GM18907 (cell line): ENCODE measurements around the gene ADPRH.
A peak's percentile ranks its signal among the peaks of the same experiment; 100 is the strongest.

Experiments used
- ATAC-seq: cut with Tn5 transposase; IDR thresholded peaks from one replicate; pipeline ENCODE4 v1.9.1; 2021; ENCODE audit warnings: mild to moderate bottlenecking, moderate library complexity; ENCODE audit not compliant: unreplicated experiment

ADPRH gene

DNA sequence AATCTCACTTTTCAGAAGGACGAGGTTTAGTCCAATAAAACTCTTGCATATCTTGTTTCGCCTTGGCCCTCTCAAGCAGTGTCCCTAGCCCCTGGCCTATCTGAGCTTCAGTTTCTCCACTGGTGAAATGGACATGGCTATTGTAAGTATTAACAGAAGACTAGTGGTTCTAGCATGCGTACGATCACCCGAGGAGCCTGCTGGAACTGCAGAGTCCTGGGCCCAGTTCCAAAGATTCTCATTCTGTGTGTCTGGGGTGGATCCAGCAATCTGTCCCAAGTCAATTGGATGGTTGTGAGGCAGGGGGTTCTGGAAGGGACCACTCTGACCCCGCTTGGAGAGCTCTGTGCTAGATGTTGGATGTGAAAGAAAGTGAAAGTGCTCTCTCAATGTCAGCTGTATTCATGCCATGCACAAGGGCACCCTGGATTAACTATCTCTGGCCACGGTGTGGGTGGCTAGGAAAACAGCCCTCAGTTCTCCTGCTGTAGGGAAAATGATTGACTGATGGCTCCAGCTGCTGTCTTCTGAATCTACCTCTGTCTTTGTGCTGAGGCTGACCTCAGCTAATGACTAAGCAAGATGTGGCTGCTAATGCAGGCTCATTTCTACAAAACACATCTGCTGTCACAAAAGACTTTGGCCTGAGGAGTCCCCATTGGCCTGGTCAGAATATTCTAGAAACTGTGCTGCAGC, 16.5 kb downstream of the ADPRH start:
- no peak for ATAC-seq

DNA sequence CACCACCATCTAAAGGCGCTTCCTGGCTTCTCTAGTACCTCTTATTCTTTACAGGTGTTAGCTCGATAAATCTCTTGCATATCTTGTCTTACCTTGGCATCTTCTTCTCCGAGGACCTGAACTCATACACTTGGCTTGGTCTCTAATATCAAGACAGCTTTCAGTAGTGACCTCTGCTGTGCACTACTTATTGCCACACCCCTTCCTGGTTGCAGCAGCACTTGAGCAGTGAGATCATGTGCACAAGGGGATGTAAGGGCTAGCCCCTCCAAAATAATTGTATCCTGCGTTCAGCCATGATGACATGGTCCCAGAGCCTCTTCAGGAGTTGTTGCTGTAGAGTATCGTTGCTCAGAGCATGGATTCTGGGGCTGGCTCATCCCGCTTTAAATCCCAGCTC, 17.1 kb downstream of the ADPRH start:
- no peak for ATAC-seq

DNA sequence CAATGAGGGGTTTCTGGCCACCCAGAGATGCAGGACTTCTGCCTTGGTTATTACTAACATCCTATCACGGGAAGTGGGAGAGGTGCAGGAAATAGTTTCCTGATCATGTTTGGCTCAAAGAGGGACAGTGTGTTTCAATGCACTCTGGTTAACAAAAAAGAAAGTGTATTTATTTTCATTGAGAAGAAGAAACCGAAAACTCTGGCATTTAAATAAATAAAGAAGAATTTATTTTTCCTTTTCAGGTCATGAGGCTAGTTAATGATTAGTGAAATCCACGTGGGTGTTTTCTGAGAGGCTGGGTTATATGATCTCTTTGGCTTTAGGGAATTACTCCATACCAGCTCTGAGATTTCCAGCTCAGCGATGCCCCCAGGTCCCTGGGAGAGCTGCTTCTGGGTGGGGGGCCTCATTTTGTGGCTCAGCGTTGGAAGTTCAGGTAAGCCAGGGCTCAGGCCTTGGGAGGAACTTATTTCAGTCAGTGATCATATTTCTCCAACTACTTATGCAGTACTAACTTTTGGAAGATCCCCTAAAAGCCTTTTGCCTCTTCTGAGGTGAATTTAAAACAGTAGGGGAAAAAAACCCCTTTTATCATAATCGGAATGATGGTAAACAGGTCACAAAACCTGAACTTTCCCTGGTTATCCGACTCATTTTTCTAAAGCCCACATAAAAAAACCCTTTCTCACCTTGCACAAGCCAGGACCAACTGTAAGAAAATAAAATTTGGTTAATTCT, 18.4 kb downstream of the ADPRH start, which contains the start of gene PLA1A:
Gene PLA1A, plus strand, starts transcription at position 338 of the 741 bp plus-strand sequence. Its CDS starts 29 bp downstream, at position 367.
- ATAC-seq, result peak; percentile 16

DNA sequence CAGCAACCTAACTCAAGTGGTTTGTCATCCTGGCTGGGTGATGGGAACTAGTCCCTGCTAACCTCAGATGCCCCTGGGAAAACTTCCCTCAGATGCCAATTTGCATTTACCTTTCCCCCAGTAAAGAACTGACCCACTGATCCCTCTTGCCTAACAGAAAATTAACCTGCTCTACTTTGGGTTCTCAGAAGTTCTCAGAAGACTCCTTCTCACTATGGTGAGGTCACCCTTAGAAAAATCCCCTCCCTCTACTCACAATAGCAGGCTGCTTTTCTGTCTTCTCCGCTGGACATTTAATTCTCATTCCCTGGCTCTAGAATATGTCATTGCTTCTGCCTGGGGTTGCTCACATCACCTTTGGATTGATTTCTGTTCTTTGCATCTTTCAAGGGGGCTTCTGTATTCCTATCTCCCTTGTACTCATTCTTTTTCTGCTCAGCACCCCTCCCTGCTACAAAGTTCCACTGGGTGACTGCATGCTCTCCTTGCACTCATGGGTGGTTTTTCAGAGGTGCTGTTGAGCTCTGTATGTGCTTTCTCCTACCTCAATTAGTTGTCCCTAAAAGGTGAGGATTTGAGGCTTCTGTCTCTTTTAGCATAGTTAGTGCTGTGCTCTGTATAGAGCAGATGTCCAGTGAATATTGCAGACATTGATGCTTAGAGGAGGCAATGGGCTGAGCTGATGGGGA, 19.3 kb downstream of the ADPRH start:
- peak; percentile 66 for ATAC-seq

DNA sequence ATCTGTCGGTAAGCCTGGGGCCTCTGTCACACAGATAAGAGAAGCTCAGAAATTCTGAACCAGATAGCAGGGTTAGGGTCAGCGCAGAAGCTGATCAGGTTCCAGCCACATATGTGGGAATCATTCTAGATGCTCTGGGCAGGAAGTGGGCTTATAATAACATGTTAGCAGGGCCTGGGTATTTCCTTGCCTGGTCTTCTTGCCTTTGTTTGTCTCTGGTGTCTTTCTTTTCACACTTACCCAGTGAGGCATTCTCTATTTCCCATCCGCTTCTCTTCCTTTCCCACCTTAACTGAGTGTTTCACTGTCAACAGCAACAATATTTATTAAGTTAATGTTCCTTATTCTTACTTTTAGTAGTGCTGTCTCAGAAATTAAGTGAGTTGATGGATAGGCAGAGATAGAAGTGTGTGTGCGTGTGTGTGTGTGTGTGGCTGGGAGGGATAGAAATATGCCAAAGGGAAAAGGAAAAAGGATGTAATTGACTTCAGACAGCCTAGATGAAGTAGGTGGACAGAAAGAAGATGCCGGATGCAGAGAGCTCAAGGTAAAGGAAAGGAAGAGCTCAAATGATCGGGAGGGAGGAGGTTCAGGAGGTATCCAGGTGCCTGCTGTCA, 20.4 kb downstream of the ADPRH start:
- no peak for ATAC-seq

DNA sequence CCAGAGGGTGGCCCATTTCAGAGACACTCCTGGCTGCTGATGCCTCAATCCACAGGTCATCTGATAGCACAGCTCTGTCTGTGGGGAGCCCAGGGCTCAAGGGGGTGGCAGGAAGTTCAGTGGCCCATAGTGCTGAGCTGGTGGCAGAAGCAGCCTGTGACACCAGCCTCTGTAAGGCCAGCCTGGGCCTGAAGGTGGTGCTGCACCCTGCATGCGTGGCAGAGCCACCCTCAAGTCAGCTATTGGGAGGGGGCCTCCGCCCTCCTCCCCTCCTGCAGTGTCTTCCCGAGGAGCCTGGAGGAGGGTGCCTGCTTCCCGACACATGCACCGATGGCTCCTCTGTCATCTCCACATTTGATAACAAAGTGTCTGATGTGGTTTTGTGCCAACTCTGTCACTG, 21.4 kb downstream of the ADPRH start:
- ATAC-seq, result peak; percentile 62

DNA sequence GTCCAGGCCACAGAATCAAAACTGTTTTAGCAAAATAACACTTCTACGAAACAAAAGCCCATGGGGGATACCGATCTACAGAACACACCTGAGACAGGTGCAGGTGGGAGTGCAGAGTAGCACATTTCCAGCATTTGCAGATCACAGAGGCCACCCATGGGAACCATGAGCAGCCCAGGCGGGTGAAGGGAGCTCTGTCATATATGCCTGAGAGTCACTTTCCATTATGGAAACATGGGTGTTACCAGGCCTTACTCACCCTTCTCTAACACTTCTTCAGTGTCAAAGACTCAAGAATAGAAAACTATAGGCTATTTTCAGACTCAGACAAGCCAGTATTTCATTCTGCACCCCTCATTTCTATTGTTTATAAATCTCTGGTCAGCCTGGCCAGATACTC, 21.9 kb downstream of the ADPRH start:
- peak; percentile 12 for ATAC-seq

DNA sequence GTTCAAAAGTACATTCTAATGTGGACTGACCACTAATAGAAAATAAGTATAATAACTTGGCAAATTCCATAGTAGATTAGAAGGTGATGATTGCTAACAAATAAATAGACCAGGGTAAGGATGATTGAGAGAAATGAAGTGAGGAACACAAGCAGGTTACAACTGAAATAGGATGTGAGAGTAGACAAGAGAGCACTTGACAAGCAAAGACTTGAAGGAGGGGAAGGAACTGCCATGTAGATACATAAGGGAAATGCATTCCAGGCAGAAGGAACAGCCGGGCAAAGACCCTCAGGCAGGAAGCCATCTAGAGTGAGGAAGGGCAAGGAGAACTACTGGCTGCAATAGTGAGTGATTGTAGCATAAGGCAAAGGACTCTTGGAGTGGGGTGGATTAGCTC, 23.4 kb downstream of the ADPRH start:
- no peak for ATAC-seq

DNA sequence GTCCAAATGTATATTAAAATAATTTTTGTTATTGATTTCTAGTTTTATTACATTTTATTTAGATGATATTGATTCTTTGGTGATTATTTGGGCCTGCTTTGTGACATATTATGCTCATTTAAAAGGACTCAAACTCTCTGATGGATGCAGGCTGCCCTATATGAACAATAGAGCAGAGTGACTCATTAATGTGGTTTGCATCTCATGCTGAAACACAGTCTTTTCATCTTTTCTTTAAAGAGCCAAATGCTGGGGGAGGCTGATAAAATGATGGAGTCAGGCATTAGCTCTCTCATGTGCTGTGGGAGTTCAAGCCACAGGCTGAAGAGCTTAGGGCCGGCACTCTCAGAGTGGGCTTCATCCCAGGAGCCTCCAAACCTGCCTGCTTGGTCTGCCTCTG, 25.6 kb downstream of the ADPRH start:
- no peak for ATAC-seq

DNA sequence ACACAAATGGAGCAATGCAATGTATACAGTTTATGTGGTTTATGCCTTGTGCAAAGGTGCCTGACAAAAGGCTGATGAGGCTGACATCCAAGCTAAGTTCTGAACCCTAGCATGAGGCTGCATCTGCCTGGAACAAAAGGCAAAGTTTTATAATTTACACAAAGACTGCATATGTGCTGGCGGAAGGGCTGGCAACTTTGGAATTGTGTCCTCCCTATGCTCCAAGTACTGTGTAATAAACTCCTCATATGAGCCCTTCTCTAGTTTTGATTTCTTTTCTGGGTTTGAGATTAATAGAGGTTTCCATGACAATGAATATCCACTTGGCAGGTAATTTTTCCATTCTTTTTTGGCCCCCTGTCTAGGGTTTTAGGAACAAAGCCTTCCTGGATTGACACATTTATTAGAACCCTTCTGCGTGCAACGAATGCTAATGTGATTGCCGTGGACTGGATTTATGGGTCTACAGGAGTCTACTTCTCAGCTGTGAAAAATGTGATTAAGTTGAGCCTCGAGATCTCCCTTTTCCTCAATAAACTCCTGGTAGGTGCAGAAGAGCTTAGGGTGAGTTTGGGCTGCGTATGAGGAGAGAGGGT, 29.2 kb downstream of the ADPRH start:
- no peak for ATAC-seq

DNA sequence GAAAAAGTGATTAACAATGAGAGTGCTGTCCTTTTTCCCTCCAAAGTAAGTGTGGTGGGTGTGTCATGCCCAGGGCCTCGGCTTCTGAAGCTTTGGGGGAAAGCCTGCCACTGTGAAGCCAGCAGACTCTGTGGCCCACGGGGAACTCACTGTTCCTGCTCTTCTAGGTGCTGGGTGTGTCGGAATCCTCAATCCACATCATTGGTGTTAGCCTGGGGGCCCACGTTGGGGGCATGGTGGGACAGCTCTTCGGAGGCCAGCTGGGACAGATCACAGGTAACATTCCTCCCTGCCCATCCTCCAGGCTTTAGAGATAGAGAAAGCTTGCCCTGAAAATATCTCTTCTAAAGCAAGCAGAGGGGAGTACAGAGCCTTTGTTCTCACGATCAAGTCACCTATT, 30.0 kb downstream of the ADPRH start:
- no peak for ATAC-seq

DNA sequence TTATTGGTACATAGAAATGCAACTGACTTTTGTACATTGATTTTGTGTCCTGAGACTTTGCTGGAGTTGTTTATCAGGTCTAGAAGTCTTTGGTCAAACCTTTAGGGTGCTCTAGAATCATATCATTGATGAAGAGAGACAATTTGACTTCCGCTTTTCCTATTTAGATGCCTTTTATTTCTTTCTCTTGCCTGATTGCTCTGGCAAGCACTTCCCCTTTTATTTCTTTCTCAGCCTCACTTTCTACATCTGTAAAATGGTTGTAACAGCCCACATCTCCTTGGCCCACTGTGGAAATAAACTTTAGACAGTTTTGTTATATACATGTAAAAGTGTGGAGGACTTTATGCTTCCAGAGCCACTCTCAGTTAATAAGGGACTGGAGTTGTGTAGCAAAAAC, 32.4 kb downstream of the ADPRH start:
- ATAC-seq, result no peak

DNA sequence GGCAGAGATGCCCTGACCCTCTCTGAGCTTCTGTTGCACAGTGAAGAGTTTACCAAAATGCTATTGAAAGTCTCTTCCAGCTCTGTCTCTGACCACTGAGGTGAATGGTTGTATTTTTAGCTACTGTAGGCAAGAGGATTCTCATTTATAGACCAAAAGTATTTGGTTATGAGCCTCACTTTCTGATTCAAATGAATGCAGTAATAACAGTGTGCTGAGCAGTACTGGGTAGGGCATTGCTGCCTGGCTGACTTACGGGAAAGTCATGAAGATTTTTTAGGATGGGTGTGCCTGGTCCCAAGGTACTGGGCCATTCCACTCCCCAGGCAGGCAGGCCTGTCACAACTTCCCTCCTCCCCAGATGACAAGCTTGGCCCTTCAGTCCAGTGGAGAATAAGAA, 33.9 kb downstream of the ADPRH start:
- ATAC-seq, result no peak

DNA sequence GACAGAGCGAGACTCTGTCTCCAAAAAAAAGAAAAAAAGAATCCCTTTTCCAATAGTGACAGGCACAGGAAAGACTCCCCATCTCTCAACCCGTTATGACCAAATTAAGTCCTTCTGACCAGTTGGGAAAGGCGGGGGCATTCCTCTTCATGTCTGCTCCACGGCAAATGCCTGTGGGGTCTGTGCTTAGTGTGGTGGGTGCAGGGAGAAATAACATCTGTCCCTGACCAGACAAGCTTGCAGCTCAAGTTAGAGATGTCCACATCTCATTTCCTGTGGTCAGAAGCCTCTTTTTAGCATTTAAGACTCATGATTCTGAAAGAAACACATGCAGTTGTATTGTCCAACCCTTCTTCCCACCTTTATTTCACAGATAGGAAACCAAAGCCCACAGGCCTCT, 34.6 kb downstream of the ADPRH start:
- no peak for ATAC-seq

DNA sequence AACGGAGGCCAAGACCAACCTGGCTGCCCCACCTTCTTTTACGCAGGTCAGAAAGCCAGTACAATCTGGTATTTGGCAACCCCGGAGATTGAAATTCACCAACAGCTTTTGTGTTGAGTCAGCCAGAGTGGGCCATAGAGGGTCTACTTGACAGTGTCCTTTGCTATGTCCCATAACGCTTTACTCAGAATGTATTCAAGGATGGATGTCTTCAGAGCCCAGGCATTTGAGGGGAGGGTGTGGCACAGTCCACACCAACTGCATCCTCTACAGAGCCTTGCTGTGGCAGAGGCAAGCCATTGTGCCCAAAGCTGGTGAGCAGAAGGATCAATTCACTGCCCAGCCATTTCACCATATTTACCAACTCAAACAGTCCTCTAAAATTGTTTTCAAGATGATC, 36.8 kb downstream of the ADPRH start:
- no peak for ATAC-seq

DNA sequence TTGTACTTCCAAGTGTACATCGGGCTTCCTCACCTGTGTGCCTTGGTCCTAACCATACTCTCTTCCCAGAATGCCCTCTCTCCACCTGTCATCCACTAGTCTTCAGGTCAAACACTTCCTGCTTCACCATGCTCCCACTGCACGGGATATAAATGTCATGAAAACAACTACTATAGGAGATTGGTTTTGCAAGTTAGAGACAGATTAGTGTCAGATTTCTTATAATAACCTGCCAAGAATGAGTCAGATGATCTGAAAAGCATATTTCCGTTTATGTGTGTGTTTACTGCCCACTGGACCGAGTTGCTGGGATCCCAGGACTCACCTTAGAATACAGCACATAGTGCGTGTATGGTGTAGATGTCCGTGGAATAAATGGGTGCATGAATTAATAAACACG, 39.8 kb downstream of the ADPRH start:
- no peak for ATAC-seq

DNA sequence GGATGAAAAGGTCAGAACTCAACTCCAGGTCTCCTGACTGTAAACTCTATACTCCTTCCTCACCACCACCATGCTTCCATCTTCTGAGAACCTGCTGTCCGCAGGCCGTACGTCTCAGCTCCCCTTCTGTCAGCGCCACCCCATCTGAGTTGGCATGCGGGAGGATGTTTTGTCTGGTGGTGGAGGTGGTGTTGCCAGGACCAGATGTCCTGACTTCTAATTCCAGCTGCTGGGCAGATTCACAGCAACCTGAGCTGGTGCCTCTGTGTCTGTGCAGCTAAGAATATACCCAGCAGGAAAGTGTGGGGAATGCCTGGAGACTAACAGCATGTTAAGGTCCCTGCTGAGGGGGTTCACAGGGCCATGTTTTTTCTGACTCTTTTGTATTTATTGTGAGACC, 41.6 kb downstream of the ADPRH start:
- no peak for ATAC-seq

DNA sequence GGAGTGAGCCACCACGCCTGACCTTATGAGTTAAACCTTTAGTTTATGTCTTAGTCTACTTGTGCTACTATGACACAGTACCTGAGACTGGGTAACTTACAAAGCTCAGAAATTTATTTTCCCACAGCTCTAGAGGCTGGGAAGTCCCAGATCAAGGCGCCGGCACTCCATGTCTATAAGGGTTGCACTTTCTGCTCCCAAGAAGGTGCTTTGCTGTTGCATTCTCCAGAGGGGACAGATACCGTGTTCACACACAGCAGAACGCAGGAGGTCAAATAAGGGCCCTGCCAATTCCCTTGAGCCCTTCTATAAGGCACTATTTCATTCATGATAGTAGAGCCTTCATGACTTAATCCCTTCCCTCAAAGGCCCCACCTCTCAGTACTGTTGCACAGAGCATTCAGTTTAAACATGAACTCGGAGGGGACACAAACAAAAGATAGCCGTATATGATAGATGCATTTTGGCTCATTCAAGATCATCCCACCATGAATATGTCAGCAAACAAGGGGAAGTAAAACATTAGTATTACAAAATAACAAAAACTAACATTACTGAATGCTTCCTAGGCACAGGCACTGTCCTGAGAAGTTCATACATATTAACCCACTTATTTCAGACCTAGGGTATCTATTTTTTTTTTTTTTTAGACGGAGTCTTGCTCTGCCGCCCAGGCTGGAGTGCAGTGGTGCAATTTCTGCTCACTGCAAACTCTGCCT, 44.9 kb downstream of the ADPRH start:
- ATAC-seq, result no peak

DNA sequence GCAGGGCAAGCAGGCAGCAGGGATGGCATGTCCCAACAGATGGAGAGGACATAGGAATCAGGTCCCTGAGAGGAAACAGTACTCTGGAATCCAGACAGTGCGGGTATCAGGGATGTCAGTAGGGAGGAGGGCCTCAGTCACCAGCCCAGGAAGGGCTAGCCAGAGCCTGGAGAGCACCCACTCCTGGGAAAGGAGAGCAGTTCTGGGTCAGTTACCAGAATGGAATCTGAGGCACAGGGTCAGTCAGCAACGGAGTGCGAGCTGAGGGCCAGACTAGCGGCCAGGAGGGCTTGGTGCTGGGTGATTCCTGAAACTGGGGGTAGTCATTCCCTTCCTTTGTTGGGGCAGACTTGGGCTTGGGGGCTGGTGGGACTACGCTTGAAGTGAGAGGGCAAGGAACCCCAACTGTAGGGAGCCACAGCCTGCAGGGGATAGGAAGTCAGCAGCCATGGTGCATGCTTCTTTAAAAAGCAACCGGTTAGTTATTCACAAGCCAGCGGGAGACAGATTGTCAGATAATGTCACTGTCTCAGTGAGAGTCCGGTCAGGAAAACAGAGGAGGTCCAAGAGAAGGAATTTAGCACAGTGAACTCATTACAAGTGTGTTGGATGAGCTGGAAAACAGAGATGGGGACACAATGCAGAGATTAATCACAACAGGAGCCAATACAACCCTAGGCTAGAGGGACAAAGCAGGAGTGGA, 46.3 kb downstream of the ADPRH start:
- no peak for ATAC-seq

DNA sequence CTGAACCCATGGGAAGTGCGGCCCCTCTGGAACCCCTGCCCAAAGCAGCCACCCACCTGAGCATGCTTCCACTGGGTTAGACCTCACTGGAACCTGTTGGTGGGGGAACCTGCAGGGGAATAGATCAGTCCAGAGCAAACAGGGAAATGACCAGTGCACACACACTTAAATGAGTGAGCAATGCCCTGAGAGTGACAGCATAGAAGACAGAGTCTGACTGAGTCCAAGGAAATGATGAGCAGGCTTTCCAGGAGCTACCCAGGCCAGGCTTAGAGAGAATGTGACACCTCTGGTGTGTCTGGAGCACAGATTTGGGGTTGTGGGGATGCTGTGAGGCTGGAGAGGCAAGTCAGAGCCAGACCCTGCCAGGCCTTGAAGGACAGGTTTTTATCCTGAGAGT, 46.9 kb downstream of the ADPRH start:
- no peak for ATAC-seq
